ENCODE data around the gene STK10. TPM values are rescaled to one million over a fixed set of nuclear protein-coding genes. Genes with fewer than 3 reads are reported as not detected.

Gene STK10
- total RNA-seq, 3 donors from 2014 or later, result 22.7 to 36.3 (median 29.9) TPM

DNA sequence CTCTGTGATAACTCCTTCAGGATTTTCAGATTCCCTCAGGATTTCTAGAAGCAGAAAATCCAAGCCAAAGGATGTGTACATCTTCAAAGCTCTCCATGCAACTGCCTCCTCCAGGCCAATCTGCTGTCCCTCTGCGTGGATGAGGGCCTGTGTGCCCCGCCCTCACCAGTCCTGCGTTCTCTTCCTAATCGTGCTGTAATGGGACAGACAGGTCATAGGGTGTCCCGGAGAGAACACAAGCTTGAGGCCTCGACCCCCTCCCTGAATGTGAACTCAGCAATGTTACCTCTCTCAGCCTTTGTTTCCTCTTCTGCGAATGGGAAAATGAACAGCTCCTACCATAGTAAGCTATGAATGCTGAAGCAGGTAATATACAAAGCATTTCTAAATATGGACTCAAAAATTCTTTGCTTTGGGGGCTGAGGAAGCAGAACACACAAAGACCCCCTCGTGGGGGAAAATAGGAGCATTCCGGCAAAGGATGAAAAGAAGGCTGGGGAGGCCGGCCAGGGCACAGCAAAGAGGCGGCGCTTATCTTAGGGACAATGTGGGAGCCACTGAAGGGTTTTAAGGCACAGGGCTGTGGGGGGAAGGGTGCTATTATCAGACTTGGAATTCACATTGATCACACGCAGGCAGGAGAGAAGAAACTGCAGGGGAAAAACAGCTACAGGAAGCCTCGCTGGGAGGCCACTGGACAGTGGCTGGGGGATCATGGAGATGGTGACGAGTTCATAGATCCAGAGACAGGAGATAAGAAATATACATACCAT lies 124.4 kb downstream of the STK10 start:
- TF ChIP-seq, protein P1, sequence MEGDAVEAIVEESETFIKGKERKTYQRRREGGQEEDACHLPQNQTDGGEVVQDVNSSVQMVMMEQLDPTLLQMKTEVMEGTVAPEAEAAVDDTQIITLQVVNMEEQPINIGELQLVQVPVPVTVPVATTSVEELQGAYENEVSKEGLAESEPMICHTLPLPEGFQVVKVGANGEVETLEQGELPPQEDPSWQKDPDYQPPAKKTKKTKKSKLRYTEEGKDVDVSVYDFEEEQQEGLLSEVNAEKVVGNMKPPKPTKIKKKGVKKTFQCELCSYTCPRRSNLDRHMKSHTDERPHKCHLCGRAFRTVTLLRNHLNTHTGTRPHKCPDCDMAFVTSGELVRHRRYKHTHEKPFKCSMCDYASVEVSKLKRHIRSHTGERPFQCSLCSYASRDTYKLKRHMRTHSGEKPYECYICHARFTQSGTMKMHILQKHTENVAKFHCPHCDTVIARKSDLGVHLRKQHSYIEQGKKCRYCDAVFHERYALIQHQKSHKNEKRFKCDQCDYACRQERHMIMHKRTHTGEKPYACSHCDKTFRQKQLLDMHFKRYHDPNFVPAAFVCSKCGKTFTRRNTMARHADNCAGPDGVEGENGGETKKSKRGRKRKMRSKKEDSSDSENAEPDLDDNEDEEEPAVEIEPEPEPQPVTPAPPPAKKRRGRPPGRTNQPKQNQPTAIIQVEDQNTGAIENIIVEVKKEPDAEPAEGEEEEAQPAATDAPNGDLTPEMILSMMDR (IDR thresholded peaks at IDR 0.05), result no peak
- DNase-seq, result no peak
- no peaks in the 10 kb centered on the region for H3K9me3 ChIP-seq
- H3K36me3 ChIP-seq (ENCODE audit: low read depth), result no peaks in the 10 kb centered on the region
- no peaks in the 10 kb centered on the region for H3K4me1 ChIP-seq (ENCODE audit: low read depth)
- intact Hi-C loops (cut with DNase I, micrococcal nuclease), result no loop called here
- no peak overlapping the region for H3K4me3 ChIP-seq
- no peak for ATAC-seq

DNA sequence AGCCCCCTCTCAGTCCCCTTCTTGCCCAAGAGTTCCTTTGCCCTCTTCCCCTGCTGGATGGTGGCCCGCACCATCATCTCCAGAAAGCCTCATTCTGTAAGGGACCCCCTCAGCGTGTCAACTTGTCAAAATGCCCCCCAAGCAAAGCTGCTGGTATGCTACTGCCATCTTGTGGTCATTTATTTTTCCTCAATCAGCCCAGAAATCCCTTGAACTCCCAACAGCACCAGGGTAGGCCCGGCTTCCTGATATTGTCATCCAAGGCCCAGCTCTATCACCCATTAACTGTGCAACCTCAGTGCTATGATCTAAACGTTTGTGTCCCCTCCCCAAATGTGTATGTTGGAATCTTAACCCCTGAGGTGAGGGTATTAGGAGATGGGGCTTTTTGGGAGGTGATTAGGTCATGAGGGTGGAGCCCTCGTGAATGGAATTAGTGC lies 128.3 kb downstream of the STK10 start:
- Histone ChIP-seq H3K9me3 (no peaks in the 10 kb centered on the region), H3K36me3 (ENCODE audit: low read depth) (peaks cover 2% of the 10 kb centered on the region), H3K4me3 (no peak overlapping the region), H3K4me1 (ENCODE audit: low read depth) (no peaks in the 10 kb centered on the region)
- intact Hi-C loops (cut with DNase I, micrococcal nuclease), result no loop called here
- DNase-seq (no peak), ATAC-seq (no peak)
- TF ChIP-seq, protein P1 (IDR thresholded peaks at IDR 0.05), result no peak

DNA sequence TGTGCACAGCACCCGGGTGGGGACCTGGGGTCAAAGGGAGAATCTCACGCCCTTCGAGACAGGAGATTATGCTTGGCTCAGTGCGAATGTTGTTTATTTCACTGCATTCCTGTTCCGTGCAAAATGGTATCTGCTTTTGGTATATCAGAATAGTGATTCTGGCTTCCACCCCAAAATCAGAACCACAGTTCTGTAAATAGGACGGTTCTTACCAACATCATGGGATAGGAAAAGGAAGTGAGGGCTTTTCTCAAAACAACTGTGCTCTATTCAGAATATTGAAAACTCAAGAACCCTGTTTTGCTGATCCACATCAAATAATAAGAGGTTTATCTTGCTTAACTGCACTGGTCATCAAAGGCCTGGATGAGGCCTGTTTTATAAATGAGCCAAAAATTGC lies 129.9 kb downstream of the STK10 start:
- TF ChIP-seq, protein P1 (IDR thresholded peaks at IDR 0.05), result no peak
- no peak for ATAC-seq
- intact Hi-C loops (cut with DNase I, micrococcal nuclease), result no loop called here
- peaks cover 3% of the 10 kb centered on the region for H3K36me3 ChIP-seq (ENCODE audit: low read depth)
- no peaks in the 10 kb centered on the region for H3K9me3 ChIP-seq
- no peaks in the 10 kb centered on the region for H3K4me1 ChIP-seq (ENCODE audit: low read depth)
- no peak for DNase-seq
- no peak overlapping the region for H3K4me3 ChIP-seq

DNA sequence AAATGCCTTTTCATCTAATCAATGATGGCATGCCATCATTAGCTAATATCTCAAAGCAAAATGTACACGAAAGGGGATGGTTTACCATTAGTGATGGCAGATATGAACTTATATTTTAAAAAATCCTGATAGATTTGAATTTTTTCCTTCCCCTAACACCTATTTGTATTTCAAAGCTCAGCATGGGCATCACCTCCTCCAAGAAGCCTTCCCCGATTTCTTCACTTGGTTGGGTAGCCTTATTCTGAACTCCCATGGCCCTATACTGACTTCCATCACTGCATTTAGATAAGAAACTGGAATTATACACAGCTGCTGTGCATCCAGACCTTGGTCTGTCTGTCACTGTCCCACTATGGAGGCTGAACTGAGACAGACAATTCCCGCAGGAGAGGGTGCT lies 132.0 kb downstream of the STK10 start:
- no peak for DNase-seq
- intact Hi-C loops (cut with DNase I, micrococcal nuclease), result no loop called here
- no peak for ATAC-seq
- Histone ChIP-seq H3K4me3 (no peak overlapping the region), H3K36me3 (ENCODE audit: low read depth) (peaks cover 3% of the 10 kb centered on the region), H3K9me3 (no peaks in the 10 kb centered on the region), H3K4me1 (ENCODE audit: low read depth) (no peaks in the 10 kb centered on the region)
- TF ChIP-seq, protein P1 (IDR thresholded peaks at IDR 0.05), result no peak

DNA sequence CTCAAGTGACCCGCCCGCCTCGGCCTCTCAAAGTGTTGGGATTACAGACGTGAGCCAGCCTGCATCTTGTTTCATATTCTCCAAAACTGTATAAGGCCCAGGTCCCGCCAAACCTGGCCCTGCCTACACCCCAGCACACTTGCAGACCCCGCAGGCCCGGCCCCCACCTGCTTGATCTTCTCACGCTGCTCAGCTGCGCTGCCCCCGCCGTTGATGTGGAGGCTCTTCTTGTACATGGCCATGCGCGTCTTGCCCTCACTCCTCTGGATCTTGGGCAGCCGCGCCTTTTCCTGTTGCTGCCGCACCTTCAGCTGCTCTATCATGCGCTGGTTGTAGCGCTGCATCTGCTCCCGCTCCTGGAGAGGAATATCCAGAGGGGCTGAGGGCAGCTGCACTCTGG lies 132.6 kb downstream of the STK10 start:
- TF ChIP-seq, protein P1 (IDR thresholded peaks at IDR 0.05), result no peak
- Histone ChIP-seq H3K9me3 (no peaks in the 10 kb centered on the region), H3K36me3 (ENCODE audit: low read depth) (peaks cover 3% of the 10 kb centered on the region), H3K4me3 (no peak overlapping the region), H3K4me1 (ENCODE audit: low read depth) (no peaks in the 10 kb centered on the region)
- intact Hi-C loops (cut with DNase I, micrococcal nuclease), result no loop called here
- DNase-seq (no peak), ATAC-seq (no peak)

Measured in mucosa of descending colon (tissue), 3 donors.